PC-9 (cell line): Measurements from ENCODE around the gene PRKG1. TPM values are rescaled to one million over a fixed set of nuclear protein-coding genes. Genes with fewer than 3 reads are reported as not detected.

ENCODE experiments used
- BruUV-seq: library from RNA; stranded (reverse); fragments of 400-500 nt; replicated peaks from 2 replicates; lab custom pipeline; 2021; lab: Mats Ljungman, UMichigan
- CTCF ChIA-PET: fragments of 300-600 bp; sonication (Branson Sonifier 250); formaldehyde crosslinking; loops from one replicate; lab custom pipeline; 2022; ENCODE audit warnings: antibody characterized with exemption; lab: Charles Lee
- POLR2A ChIA-PET: fragments of 300-600 bp; sonication (Branson Sonifier 250); formaldehyde crosslinking; loops from one replicate; lab custom pipeline; 2022; ENCODE audit warnings: antibody characterized with exemption; ENCODE audit not compliant: unreplicated experiment; lab: Charles Lee
- DNase-seq, 2 experiments: peaks; one replicate each; pipeline versions ENCODE4 v3.0.0 to v3.0.0-alpha.2; 2015 to 2022; ENCODE audit warnings: mixed read lengths in 1 of 2
- H2AFZ ChIP-seq: fragments of 200-600 bp; sonication (generic); 2 replicates; pipeline ENCODE4 v1.8.1; 2017; ENCODE audit warnings: antibody characterized with exemption
- H3F3A ChIP-seq: fragments of 200-600 bp; sonication (generic); 2 replicates; pipeline ENCODE4 v1.8.1; 2017; ENCODE audit warnings: antibody characterized with exemption, mild to moderate bottlenecking, low read depth; ENCODE audit not compliant: insufficient read depth
- H3K27ac ChIP-seq: fragments of 200-600 bp; sonication (generic); 2 replicates; pipeline ENCODE4 v1.6.1; 2016; ENCODE audit warnings: mixed run types
- H3K27me3 ChIP-seq: fragments of 200-600 bp; sonication (generic); 2 replicates; pipeline ENCODE4 v1.6.1; 2016; ENCODE audit warnings: low read depth, mixed run types; ENCODE audit not compliant: insufficient read depth
- H3K36me3 ChIP-seq: fragments of 200-600 bp; sonication (generic); 2 replicates; pipeline ENCODE4 v1.6.1; 2016; ENCODE audit warnings: low read depth, mixed run types
- H3K4me1 ChIP-seq: fragments of 200-600 bp; sonication (generic); replicated peaks from 2 replicates; pipeline ENCODE4 v1.6.1; 2016; ENCODE audit warnings: mixed run types; ENCODE audit not compliant: insufficient read depth
- H3K4me2 ChIP-seq: fragments of 200-600 bp; sonication (generic); 2 replicates; pipeline ENCODE4 v1.6.1; 2017; ENCODE audit warnings: mixed run types
- H3K4me3 ChIP-seq: fragments of 200-600 bp; sonication (generic); 2 replicates; pipeline ENCODE4 v1.6.1; 2016; ENCODE audit warnings: mixed run types
- H3K79me2 ChIP-seq: fragments of 200-600 bp; sonication (generic); 2 replicates; pipeline ENCODE4 v1.6.1; 2017; ENCODE audit warnings: low read depth, mixed run types
- H3K9me2 ChIP-seq: fragments of 200-600 bp; sonication (generic); 2 replicates; pipeline ENCODE4 v1.8.1; 2017; ENCODE audit warnings: mild to moderate bottlenecking; ENCODE audit not compliant: insufficient read depth
- H3K9me3 ChIP-seq: fragments of 200-600 bp; sonication (generic); 2 replicates; pipeline ENCODE4 v1.8.1; 2016; ENCODE audit warnings: low read depth; ENCODE audit not compliant: insufficient read depth
- H4K20me1 ChIP-seq: fragments of 200-600 bp; sonication (generic); 2 replicates; pipeline ENCODE4 v1.8.1; 2017; ENCODE audit not compliant: insufficient read depth
- EZH2 ChIP-seq: fragments of 200-600 bp; sonication (generic); IDR thresholded peaks from 2 replicates; pipeline ENCODE4 v1.8.0; 2017; ENCODE audit warnings: antibody characterized with exemption, low read depth
- intact Hi-C: fragments of 100-400 bp; cut with micrococcal nuclease; formaldehyde crosslinking; loops from one replicate; pipeline ENCODE4 v1.10.0; 2022; ENCODE audit not compliant: unreplicated experiment
- total RNA-seq: library from RNA; stranded (reverse); gene quantifications from 2 replicates; pipeline ENCODE4 v1.2.3, GENCODE V29; 2021
- TF ChIP-seq, protein P1 (sequence below): fragments of 200-600 bp; sonication (generic); conservative IDR thresholded peaks from 2 replicates; pipeline ENCODE4 v1.6.1; 2017; ENCODE audit warnings: mixed run types, antibody characterized with exemption, mild to moderate bottlenecking, moderate library complexity

Gene PRKG1
- total RNA-seq, 1 experiment from 2014 or later = 0.70 TPM

- no peaks in the 10 kb centered on the region for H4K20me1 ChIP-seq
- no peaks in the 10 kb centered on the region for H3F3A ChIP-seq
- no peak overlapping the region for H3K27ac ChIP-seq
- no peaks in the 10 kb centered on the region for H3K36me3 ChIP-seq
- no peak overlapping the region for H3K4me2 ChIP-seq
- H3K4me3 ChIP-seq = no peak overlapping the region
- no peak overlapping the region for H2AFZ ChIP-seq
- ChIA-PET POLR2A (no interaction called here), CTCF (no interaction called here)
- BruUV-seq = no TSS peak
- H3K9me2 ChIP-seq = no peaks in the 10 kb centered on the region
- no peaks in the 10 kb centered on the region for H3K9me3 ChIP-seq
- DNase-seq = no peak
- H3K4me1 ChIP-seq = no peaks in the 10 kb centered on the region
- no peaks in the 10 kb centered on the region for H3K79me2 ChIP-seq
- intact Hi-C loops = no loop called here
- H3K27me3 ChIP-seq = no peaks in the 10 kb centered on the region
- TF ChIP-seq, protein P1, sequence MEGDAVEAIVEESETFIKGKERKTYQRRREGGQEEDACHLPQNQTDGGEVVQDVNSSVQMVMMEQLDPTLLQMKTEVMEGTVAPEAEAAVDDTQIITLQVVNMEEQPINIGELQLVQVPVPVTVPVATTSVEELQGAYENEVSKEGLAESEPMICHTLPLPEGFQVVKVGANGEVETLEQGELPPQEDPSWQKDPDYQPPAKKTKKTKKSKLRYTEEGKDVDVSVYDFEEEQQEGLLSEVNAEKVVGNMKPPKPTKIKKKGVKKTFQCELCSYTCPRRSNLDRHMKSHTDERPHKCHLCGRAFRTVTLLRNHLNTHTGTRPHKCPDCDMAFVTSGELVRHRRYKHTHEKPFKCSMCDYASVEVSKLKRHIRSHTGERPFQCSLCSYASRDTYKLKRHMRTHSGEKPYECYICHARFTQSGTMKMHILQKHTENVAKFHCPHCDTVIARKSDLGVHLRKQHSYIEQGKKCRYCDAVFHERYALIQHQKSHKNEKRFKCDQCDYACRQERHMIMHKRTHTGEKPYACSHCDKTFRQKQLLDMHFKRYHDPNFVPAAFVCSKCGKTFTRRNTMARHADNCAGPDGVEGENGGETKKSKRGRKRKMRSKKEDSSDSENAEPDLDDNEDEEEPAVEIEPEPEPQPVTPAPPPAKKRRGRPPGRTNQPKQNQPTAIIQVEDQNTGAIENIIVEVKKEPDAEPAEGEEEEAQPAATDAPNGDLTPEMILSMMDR = no peak
- TF ChIP-seq EZH2 = no peak
Observed at GRCh38 chr10:51319173-51319435, 244.8 kb downstream of the PRKG1 start.

GRCh38 chr10:51321300-51321699, 247.0 kb downstream of the PRKG1 start:
- Histone ChIP-seq H3K27ac (no peak overlapping the region), H3K9me2 (no peaks in the 10 kb centered on the region), H2AFZ (no peak overlapping the region), H3K4me1 (no peaks in the 10 kb centered on the region), H3K4me2 (no peak overlapping the region), H3K27me3 (no peaks in the 10 kb centered on the region), H3K9me3 (no peaks in the 10 kb centered on the region), H4K20me1 (no peaks in the 10 kb centered on the region), H3K79me2 (no peaks in the 10 kb centered on the region), H3F3A (no peaks in the 10 kb centered on the region), H3K36me3 (no peaks in the 10 kb centered on the region), H3K4me3 (no peak overlapping the region)
- BruUV-seq = no TSS peak
- DNase-seq = no peak
- ChIA-PET POLR2A (no interaction called here), CTCF (no interaction called here)
- TF ChIP-seq, protein P1 = no peak
- no peak for TF ChIP-seq EZH2
- intact Hi-C loops = no loop called here

DNA sequence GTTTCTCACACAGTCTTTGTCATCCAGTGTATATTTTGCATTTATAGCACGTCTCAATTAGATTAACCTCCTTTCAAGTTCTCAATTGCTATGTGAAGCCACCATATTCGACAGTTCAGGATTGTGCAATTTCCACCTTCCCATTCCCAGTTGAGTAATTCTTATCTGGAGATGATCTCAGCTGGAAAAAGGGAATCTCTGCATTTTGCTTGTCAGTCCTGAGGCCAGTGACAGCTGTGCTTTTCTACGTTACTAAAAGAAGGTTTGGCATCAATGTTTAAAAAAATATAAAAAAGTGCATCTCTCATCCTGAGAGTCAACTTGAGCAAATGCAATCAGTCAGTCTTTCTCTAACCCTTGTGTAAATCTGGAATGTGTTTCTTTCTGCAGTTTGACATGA, 247.7 kb downstream of the PRKG1 start:
- BruUV-seq = no TSS peak
- H3K79me2 ChIP-seq = no peaks in the 10 kb centered on the region
- no peaks in the 10 kb centered on the region for H3F3A ChIP-seq
- no peak for DNase-seq
- H3K36me3 ChIP-seq = no peaks in the 10 kb centered on the region
- H3K9me2 ChIP-seq = no peaks in the 10 kb centered on the region
- intact Hi-C loops = no loop called here
- H3K27me3 ChIP-seq = no peaks in the 10 kb centered on the region
- H3K4me3 ChIP-seq = no peak overlapping the region
- H3K4me1 ChIP-seq = no peaks in the 10 kb centered on the region
- no peak overlapping the region for H2AFZ ChIP-seq
- CTCF ChIA-PET = no interaction called here
- H3K9me3 ChIP-seq = no peaks in the 10 kb centered on the region
- no peak for TF ChIP-seq EZH2
- TF ChIP-seq, protein P1 = no peak
- POLR2A ChIA-PET = no interaction called here
- no peak overlapping the region for H3K27ac ChIP-seq
- H4K20me1 ChIP-seq = no peaks in the 10 kb centered on the region
- H3K4me2 ChIP-seq = no peak overlapping the region
